Epidermal melanocyte (primary cell): Measurements from ENCODE around the gene RPH3AL.
"Not testable (repeated sequence)": the region's sequence is repeated elsewhere in the genome, so short reads cannot be mapped to it uniquely, and the experiment has no call there.

ENCODE experiments used
- DNase-seq: peaks from one replicate; pipeline ENCODE4 v3.0.0; 2011; ENCODE audit warnings: low spot score; ENCODE audit not compliant: insufficient read length

RPH3AL gene

GRCh38 chr17:320139-320538, 32.5 kb downstream of the RPH3AL start:
- DNase-seq = no peak

GRCh38 chr17:319266-319665, 33.3 kb downstream of the RPH3AL start:
- DNase-seq = no peak

- DNase-seq = not testable (repeated sequence)
These were observed 35.5 kb downstream of the RPH3AL start for GRCh38 chr17:317070-317469.

- DNase-seq = not testable (repeated sequence)
These were observed 37.2 kb downstream of the RPH3AL start for GRCh38 chr17:315399-315798.

- not testable (repeated sequence) for DNase-seq
These were observed 38.0 kb downstream of the RPH3AL start for GRCh38 chr17:314614-314944.

- no peak for DNase-seq
These were observed 38.5 kb downstream of the RPH3AL start for GRCh38 chr17:313911-314613.

GRCh38 chr17:313231-313630, 39.4 kb downstream of the RPH3AL start:
- no peak for DNase-seq

GRCh38 chr17:312476-313148, 40.0 kb downstream of the RPH3AL start:
- DNase-seq = no peak

GRCh38 chr17:311119-311782, 41.4 kb downstream of the RPH3AL start:
- DNase-seq = peak; percentile 3

- peak; percentile 3 for DNase-seq
These were observed 42.2 kb downstream of the RPH3AL start for GRCh38 chr17:310111-311010.

- DNase-seq = peak; percentile 9
These were observed 43.2 kb downstream of the RPH3AL start for GRCh38 chr17:309361-309888.

- peak; percentile 17 for DNase-seq
These were observed 44.7 kb downstream of the RPH3AL start for GRCh38 chr17:307741-308507.

- peak; percentile 4 for DNase-seq
These were observed 45.3 kb downstream of the RPH3AL start for GRCh38 chr17:307295-307691.

GRCh38 chr17:306536-307294, 45.9 kb downstream of the RPH3AL start:
- DNase-seq = peak; percentile 8

GRCh38 chr17:306116-306515, 46.5 kb downstream of the RPH3AL start:
- DNase-seq = peak; percentile 3

GRCh38 chr17:305090-305976, 47.3 kb downstream of the RPH3AL start:
- DNase-seq = peak; percentile 5

GRCh38 chr17:304461-304860, 48.1 kb downstream of the RPH3AL start:
- peak; percentile 24 for DNase-seq

- DNase-seq = no peak
These were observed 49.4 kb downstream of the RPH3AL start for GRCh38 chr17:303168-303567.

GRCh38 chr17:302300-302698, 50.3 kb downstream of the RPH3AL start:
- peak; percentile 4 for DNase-seq
